ENCODE results near the gene HOXA3.

DNA sequence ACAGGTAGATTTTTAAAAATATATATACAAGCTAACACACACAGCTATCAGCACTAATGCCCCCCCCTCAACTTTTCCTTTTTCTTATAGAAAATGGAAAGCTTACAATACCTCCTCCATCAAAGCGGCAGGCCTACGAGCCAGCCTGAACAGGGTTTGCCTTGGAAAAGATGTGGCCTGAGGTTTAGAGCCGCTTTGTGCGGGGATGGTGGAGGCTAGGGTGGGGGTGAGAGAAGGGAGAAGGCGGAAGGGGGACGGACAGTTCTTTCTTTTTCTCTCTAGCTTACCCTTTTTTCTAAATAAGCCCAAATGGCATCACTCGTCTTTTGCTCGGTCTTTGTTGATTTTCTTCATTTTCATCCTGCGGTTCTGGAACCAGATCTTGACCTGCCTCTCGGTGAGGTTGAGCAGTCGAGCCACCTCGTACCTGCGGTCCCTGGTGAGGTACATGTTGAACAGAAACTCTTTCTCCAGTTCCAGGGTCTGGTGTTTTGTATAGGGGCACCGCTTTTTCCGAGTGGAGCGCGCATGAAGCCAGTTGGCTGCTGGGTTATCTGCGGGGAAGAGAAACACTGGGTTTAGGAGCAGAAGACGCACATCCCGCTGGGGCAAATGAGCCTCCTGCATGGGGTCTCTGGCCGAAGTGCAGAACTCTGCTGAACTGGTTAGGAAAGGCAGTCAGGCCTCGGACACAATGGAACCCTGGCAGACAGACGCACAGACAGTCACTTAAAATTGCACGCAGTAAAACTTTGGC, 11.1 kb upstream of the HOXA3 start:
- TF ChIP-seq POLR2A (IDR thresholded peaks at IDR 0.05), result no peak
- TF ChIP-seq CTCF (IDR thresholded peaks at IDR 0.05), result no peak
- TF ChIP-seq EP300 (IDR thresholded peaks at IDR 0.05), result no peak
- TF ChIP-seq POLR2AphosphoS5 (IDR thresholded peaks at IDR 0.05), result no peak
